Peyer's patch (tissue), 4 donors: ENCODE measurements around the gene NT5C3A.
"Not testable (repeated sequence)": the region's sequence is repeated elsewhere in the genome, so short reads cannot be mapped to it uniquely, and the experiment has no call there.

Source experiments
- POLR2A ChIP-seq, 2 donors: fragments of 450-650 bp; IDR thresholded peaks; one replicate each; pipeline ENCODE4 v1.5.1; 2017; ENCODE audit warnings: antibody characterized with exemption in 2 of 2, mild to moderate bottlenecking in 2 of 2, moderate library complexity in 2 of 2
- TF ChIP-seq, protein P1 (sequence below), 6 experiments: fragments of 450-650 bp in 4 of 6; fragments of 200-600 bp in 2 of 6; sonication (generic) in 1 of 6; IDR thresholded peaks; one replicate each; pipeline ENCODE4 v1.5.1; 2017 to 2019; ENCODE audit warnings: antibody characterized with exemption in 6 of 6, mild to moderate bottlenecking in 3 of 6, moderate library complexity in 1 of 6

DNA sequence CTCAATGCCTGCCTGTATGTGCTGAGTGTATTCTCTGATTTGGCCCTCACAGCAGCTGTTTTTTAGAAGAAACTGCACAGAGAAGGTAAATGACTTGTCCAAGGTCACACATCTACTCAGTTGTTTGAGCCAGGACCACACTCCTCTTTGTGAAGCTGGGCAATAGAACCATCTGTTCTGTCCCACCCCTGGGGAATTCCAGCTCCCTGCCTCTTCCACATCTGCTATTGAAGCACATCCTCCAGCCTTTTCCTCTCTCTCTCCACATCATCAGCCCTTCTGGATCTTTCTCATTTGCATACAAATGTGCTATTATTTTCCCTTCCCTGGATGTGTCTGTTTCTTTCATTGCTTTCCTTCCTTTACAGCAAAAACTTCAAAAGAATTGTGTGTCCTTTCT lies 59.5 kb downstream of the NT5C3A start:
- TF ChIP-seq, protein P1, sequence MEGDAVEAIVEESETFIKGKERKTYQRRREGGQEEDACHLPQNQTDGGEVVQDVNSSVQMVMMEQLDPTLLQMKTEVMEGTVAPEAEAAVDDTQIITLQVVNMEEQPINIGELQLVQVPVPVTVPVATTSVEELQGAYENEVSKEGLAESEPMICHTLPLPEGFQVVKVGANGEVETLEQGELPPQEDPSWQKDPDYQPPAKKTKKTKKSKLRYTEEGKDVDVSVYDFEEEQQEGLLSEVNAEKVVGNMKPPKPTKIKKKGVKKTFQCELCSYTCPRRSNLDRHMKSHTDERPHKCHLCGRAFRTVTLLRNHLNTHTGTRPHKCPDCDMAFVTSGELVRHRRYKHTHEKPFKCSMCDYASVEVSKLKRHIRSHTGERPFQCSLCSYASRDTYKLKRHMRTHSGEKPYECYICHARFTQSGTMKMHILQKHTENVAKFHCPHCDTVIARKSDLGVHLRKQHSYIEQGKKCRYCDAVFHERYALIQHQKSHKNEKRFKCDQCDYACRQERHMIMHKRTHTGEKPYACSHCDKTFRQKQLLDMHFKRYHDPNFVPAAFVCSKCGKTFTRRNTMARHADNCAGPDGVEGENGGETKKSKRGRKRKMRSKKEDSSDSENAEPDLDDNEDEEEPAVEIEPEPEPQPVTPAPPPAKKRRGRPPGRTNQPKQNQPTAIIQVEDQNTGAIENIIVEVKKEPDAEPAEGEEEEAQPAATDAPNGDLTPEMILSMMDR (IDR thresholded peaks at IDR 0.05) = not testable (repeated sequence)
- not testable (repeated sequence) for TF ChIP-seq POLR2A (IDR thresholded peaks at IDR 0.05)
